LHCN-M2 (cell line): ENCODE results near the gene VCP. TPM values are rescaled to one million over a fixed set of nuclear protein-coding genes. Genes with fewer than 3 reads are reported as not detected.
"Not testable (repeated sequence)": the region's sequence is repeated elsewhere in the genome, so short reads cannot be mapped to it uniquely, and the experiment has no call there.

Experiments used
- DNase-seq: peaks from one replicate; pipeline ENCODE4 v3.0.0-alpha.2; 2012; ENCODE audit warnings: low read depth
- total RNA-seq: library from RNA; depleted of rRNA; stranded (reverse); fragments of >200 nt; gene quantifications from 2 replicates; pipeline ENCODE4 v1.2.3, GENCODE V29; 2014; rRNA removed

Gene VCP
- total RNA-seq, 1 experiment from 2014 or later, result 294 TPM

- no peak for DNase-seq
Measured at GRCh38 chr9:35026671-35027070, 45.8 kb downstream of the VCP start.

GRCh38 chr9:35023443-35023842 lies 49.0 kb downstream of the VCP start:
- DNase-seq, result not testable (repeated sequence)

- DNase-seq, result no peak
Measured at GRCh38 chr9:35014517-35014916, 57.9 kb downstream of the VCP start.

GRCh38 chr9:35010351-35010958 lies 62.0 kb downstream of the VCP start:
- no peak for DNase-seq

Other genes starting within 250 kb of the VCP start
- gene PHF24, start 114.3 kb downstream of the VCP start, total RNA-seq, result not detected in 2 replicates
- gene DNAJB5, start 82.9 kb downstream of the VCP start, total RNA-seq, result 18.3 and 20.8 TPM in 2 replicates
- 54.2 and 60.9 TPM in 2 replicates for gene FANCG, start 7.3 kb upstream of the VCP start, total RNA-seq
- 21.7 and 23.7 TPM in 2 replicates for gene PIGO, start 24.0 kb upstream of the VCP start, total RNA-seq
- 138 and 153 TPM in 2 replicates for gene STOML2, start 30.5 kb upstream of the VCP start, total RNA-seq
- gene ATOSB, start 43.2 kb upstream of the VCP start, total RNA-seq, result 34.8 and 36.0 TPM in 2 replicates
- 17.0 and 18.3 TPM in 2 replicates for gene UNC13B, start 89.4 kb upstream of the VCP start, total RNA-seq